HepG2 (cell line): Measurements from ENCODE around the gene ATP8A1. TPM values are rescaled to one million over a fixed set of nuclear protein-coding genes. Genes with fewer than 3 reads are reported as not detected.

ENCODE experiments used
- ATAC-seq: fragments of 200-7000 bp; cut with Tn5 transposase; 3 replicates; pipeline ENCODE4 v1.9.1; 2020; ENCODE audit warnings: mild to moderate bottlenecking, moderate library complexity
- BruUV-seq: library from RNA; stranded (reverse); fragments of 400-500 nt; replicated peaks from 2 replicates; lab custom pipeline; 2021; lab: Mats Ljungman, UMichigan
- CTCF ChIA-PET: fragments of 300-600 bp; formaldehyde crosslinking; extraction: SDS; loops from one replicate; lab custom pipeline; 2021; ENCODE audit warnings: low total read pairs, inconsistent platforms, low intra/inter-chr PET ratio; lab: Yijun Ruan, JAX
- POLR2A ChIA-PET: fragments of 350-600 bp; sonication (Branson Sonifier 250); formaldehyde crosslinking; loops from one replicate; lab custom pipeline; 2020; ENCODE audit warnings: antibody characterized with exemption, inconsistent platforms; lab: Yijun Ruan, JAX
- DNase-seq: peaks from one replicate; pipeline ENCODE4 v3.0.0-alpha.2; 2015; ENCODE audit warnings: low spot score
- FAIRE-seq: peaks from 3 replicates; lab custom pipeline; 2011; peaks lifted over from hg19 to GRCh38; lab: Jason Lieb, UNC
- H2AFZ ChIP-seq: one replicate; pipeline ENCODE4 v1.6.1; 2011; ENCODE audit warnings: low read length, inconsistent platforms
- H3K27ac ChIP-seq: fragments of 300-600 bp; 3 replicates; pipeline ENCODE4 v1.8.0; 2011; ENCODE audit warnings: mixed run types, mild to moderate bottlenecking, mixed read lengths, low read length, inconsistent platforms; ENCODE audit not compliant: insufficient read depth; ENCODE audit errors: extremely low read length
- H3K27me3 ChIP-seq, 2 experiments: fragments of 200-600 bp in 1 of 2; 2 replicates in 1 of 2; 3 replicates in 1 of 2; pipeline versions ENCODE4 v1.6.0 to v1.8.0; 2011; ENCODE audit warnings: low read length in 2 of 2, mild to moderate bottlenecking in 2 of 2, moderate library complexity in 2 of 2, inconsistent platforms in 1 of 2; ENCODE audit not compliant: insufficient read depth in 2 of 2, control insufficient read depth in 1 of 2
- H3K36me3 ChIP-seq, 2 experiments: fragments of 200-600 bp in 1 of 2; replicated peaks in 1 of 2; 2 replicates in 1 of 2; 3 replicates in 1 of 2; pipeline versions ENCODE4 v1.5.1 to v1.8.0; 2011; ENCODE audit warnings: low read length in 2 of 2, inconsistent platforms in 1 of 2; ENCODE audit not compliant: insufficient read depth in 2 of 2, control insufficient read depth in 1 of 2
- H3K4me1 ChIP-seq: 2 replicates; pipeline ENCODE4 v1.5.1; 2012; ENCODE audit warnings: low read length, inconsistent platforms; ENCODE audit not compliant: insufficient read depth
- H3K4me2 ChIP-seq: 2 replicates; pipeline ENCODE4 v1.6.0; 2011; ENCODE audit warnings: low read depth, low read length, inconsistent platforms
- H3K4me3 ChIP-seq, 3 experiments: fragments of 200-600 bp in 1 of 3; sonication (generic), shearing (Covaris generic) in 1 of 3; replicated peaks in 1 of 3; 2 replicates each; pipeline ENCODE4 v1.5.1; 2011 to 2016; ENCODE audit warnings: low read length in 3 of 3, inconsistent platforms in 2 of 3, low read depth in 2 of 3, mild to moderate bottlenecking in 2 of 3, control low read depth in 1 of 3, mixed read lengths in 1 of 3; ENCODE audit not compliant: insufficient read depth in 1 of 3
- H3K79me2 ChIP-seq: one replicate; pipeline ENCODE4 v1.6.1; 2011; ENCODE audit warnings: low read length, inconsistent platforms; ENCODE audit not compliant: insufficient read depth
- H3K9ac ChIP-seq: 2 replicates; pipeline ENCODE4 v1.6.0; 2011; ENCODE audit warnings: mild to moderate bottlenecking, low read depth, low read length, inconsistent platforms; ENCODE audit not compliant: insufficient read depth
- H3K9me3 ChIP-seq: 2 replicates; pipeline ENCODE4 v1.5.1; 2012; ENCODE audit warnings: mild to moderate bottlenecking, low read length
- H4K20me1 ChIP-seq: 2 replicates; pipeline ENCODE4 v1.6.0; 2011; ENCODE audit warnings: inconsistent platforms, mild to moderate bottlenecking, low read length, moderate library complexity; ENCODE audit not compliant: insufficient read depth
- FOXA3 ChIP-seq: IDR thresholded peaks from 2 replicates; pipeline ENCODE4 v1.6.1; 2016; ENCODE audit warnings: missing genetic modification reagents, missing compliant biosample characterization
- TAF1 ChIP-seq: sonication (generic); formaldehyde crosslinking; IDR thresholded peaks from 2 replicates; pipeline ENCODE4 v1.4.0; 2020; ENCODE audit warnings: missing genetic modification reagents
- ZBTB7B ChIP-seq: sonication (generic); formaldehyde crosslinking; IDR thresholded peaks from 2 replicates; pipeline ENCODE4 v1.4.0; 2020; ENCODE audit warnings: missing genetic modification reagents
- ZFP36 ChIP-seq: fragments of 150-350 bp; IDR thresholded peaks from 2 replicates; pipeline ENCODE4 v1.6.1; 2018; ENCODE audit warnings: borderline replicate concordance, low read length, low read depth; ENCODE audit not compliant: partially characterized antibody
- ZNF121 ChIP-seq: sonication (generic); formaldehyde crosslinking; IDR thresholded peaks from 2 replicates; pipeline ENCODE4 v1.5.0; 2020; ENCODE audit warnings: mild to moderate bottlenecking, missing genetic modification reagents
- ZNF660 ChIP-seq: sonication (generic); formaldehyde crosslinking; IDR thresholded peaks from 2 replicates; pipeline ENCODE4 v1.5.1; 2020; ENCODE audit warnings: mild to moderate bottlenecking, low read depth, missing genetic modification reagents, borderline replicate concordance
- ZNF891 ChIP-seq: sonication (generic); formaldehyde crosslinking; IDR thresholded peaks from 2 replicates; pipeline ENCODE4 v1.5.0; 2020; ENCODE audit warnings: mild to moderate bottlenecking, missing genetic modification reagents
- ZSCAN25 ChIP-seq: sonication (generic); formaldehyde crosslinking; IDR thresholded peaks from 2 replicates; pipeline ENCODE4 v1.8.0; 2022; ENCODE audit warnings: mild to moderate bottlenecking, missing genetic modification reagents
- WGBS: methylation state at CpG from one replicate; pipeline ENCODE4 v1.1.6; 2017; ENCODE audit warnings: low lambda C conversion rate; 5-methylcytosine and 5-hydroxymethylcytosine counted together
- in situ Hi-C: cut with HindIII; loops from 2 replicates; pipeline ENCODE4 v1.10.0; 2017; ENCODE audit warnings: low pct_unique_long_range_greater_than_20kb; ENCODE audit not compliant: extremely low pct_ligation_motif_present
- intact Hi-C: fragments of 100-400 bp; cut with micrococcal nuclease; formaldehyde crosslinking; loops from one replicate; pipeline ENCODE4 v1.10.0; 2022; ENCODE audit not compliant: unreplicated experiment
- polyA plus RNA-seq, 8 experiments: library from polyadenylated mRNA; depleted of rRNA in 3 of 8; stranded (reverse) in 7 of 8; unstranded in 1 of 8; fragments of >200 nt; fragmentation: Illumina TruSeq in 4 of 8; extraction: Trizol in 4 of 8; gene quantifications; 2 replicates each; pipeline versions ENCODE4 v1.2.1 to v1.2.3, GENCODE V29; 2011 to 2016; ENCODE audit warnings: low read depth in 4 of 8, missing spikeins in 1 of 8, mixed read lengths in 1 of 8; ENCODE audit not compliant: insufficient read depth in 1 of 8
- total RNA-seq, 5 experiments: library from RNA; depleted of rRNA; stranded (reverse); fragments of >200 nt; fragmentation: Illumina TruSeq; extraction: Trizol; gene quantifications; 2 replicates each; pipeline ENCODE4 v1.2.3, GENCODE V29; 2016; ENCODE audit warnings: low read depth in 1 of 5
- TF ChIP-seq, protein P1 (sequence below): sonication (generic); formaldehyde crosslinking; IDR thresholded peaks from 2 replicates; pipeline ENCODE4 v1.5.0; 2020; ENCODE audit warnings: missing genetic modification reagents, mild to moderate bottlenecking, borderline replicate concordance
- TF ChIP-seq, protein P2 (sequence below): sonication (generic); formaldehyde crosslinking; IDR thresholded peaks from 2 replicates; pipeline ENCODE4 v1.4.0; 2020; ENCODE audit warnings: mild to moderate bottlenecking, low read depth, missing genetic modification reagents

ATP8A1 gene
- total and polyA plus RNA-seq, 2 of the 13 experiments (the other 11 are each of a cell fraction or from before 2014, with no cell fraction given), result 1.7 to 6.2 TPM

DNA sequence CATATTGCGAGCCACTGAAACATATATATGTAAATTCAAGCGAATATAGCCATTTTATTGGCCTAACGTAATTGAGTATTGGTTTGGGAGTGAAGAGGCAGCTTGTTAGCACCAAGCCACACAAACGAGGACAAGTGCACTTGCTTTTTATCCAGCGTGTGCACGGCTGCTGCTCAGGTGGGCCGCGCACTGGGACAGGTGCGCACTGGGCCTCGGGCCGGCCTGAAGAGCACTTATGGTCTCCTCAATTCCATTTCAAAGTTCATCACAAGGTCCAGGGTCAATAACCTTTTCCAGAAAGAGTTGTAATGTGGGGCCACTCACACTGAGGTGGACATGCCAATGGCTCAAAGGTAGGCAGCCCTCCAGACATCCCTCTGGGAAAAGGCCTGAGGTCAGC is 95.9 kb downstream of the ATP8A1 start:
- Histone ChIP-seq H3K4me1 (no peaks in the 10 kb centered on the region), H3K27me3 (no peaks in the 10 kb centered on the region), H3K4me2 (no peak overlapping the region), H2AFZ (no peak overlapping the region), H4K20me1 (no peaks in the 10 kb centered on the region), H3K36me3 (no peaks in the 10 kb centered on the region), H3K27ac (no peak overlapping the region), H3K79me2 (no peaks in the 10 kb centered on the region), H3K9me3 (no peaks in the 10 kb centered on the region), H3K9ac (no peak overlapping the region), H3K4me3 (no peak overlapping the region)
- in situ Hi-C loops, result loop anchor here (25.0 kb wide), 1 partner anchor 201 kb away; no protein-coding TSS in a partner anchor
- WGBS, result 76% methylated on average over 11 of the region's 11 CpGs
- FAIRE-seq (no peak), ATAC-seq (no peak), DNase-seq (no peak)
- no TSS peak for BruUV-seq
- intact Hi-C loops, result no loop called here
- TF ChIP-seq FOXA3 (CRISPR knock-in tag) (no peak), ZNF891 (CRISPR knock-in tag) (no peak), TAF1 (CRISPR knock-in tag) (no peak), ZBTB7B (CRISPR knock-in tag) (no peak), ZNF660 (CRISPR knock-in tag) (no peak), ZNF121 (CRISPR knock-in tag) (no peak), ZFP36 (no peak), ZSCAN25 (CRISPR knock-in tag) (no peak)
- TF ChIP-seq, protein P1, sequence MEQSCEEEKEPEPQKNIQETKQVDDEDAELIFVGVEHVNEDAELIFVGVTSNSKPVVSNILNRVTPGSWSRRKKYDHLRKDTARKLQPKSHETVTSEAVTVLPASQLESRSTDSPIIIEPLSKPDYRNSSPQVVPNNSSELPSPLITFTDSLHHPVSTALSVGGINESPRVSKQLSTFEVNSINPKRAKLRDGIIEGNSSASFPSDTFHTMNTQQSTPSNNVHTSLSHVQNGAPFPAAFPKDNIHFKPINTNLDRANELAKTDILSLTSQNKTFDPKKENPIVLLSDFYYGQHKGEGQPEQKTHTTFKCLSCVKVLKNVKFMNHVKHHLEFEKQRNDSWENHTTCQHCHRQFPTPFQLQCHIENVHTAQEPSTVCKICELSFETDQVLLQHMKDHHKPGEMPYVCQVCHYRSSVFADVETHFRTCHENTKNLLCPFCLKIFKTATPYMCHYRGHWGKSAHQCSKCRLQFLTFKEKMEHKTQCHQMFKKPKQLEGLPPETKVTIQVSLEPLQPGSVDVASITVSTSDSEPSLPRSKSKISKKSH (CRISPR knock-in tag), result no peak
- TF ChIP-seq, protein P2, sequence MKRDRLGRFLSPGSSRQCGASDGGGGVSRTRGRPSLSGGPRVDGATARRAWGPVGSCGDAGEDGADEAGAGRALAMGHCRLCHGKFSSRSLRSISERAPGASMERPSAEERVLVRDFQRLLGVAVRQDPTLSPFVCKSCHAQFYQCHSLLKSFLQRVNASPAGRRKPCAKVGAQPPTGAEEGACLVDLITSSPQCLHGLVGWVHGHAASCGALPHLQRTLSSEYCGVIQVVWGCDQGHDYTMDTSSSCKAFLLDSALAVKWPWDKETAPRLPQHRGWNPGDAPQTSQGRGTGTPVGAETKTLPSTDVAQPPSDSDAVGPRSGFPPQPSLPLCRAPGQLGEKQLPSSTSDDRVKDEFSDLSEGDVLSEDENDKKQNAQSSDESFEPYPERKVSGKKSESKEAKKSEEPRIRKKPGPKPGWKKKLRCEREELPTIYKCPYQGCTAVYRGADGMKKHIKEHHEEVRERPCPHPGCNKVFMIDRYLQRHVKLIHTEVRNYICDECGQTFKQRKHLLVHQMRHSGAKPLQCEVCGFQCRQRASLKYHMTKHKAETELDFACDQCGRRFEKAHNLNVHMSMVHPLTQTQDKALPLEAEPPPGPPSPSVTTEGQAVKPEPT (CRISPR knock-in tag), result no peak
- ChIA-PET CTCF (no interaction called here), POLR2A (no interaction called here)
